ENCODE results near the gene C5orf22.

DNA sequence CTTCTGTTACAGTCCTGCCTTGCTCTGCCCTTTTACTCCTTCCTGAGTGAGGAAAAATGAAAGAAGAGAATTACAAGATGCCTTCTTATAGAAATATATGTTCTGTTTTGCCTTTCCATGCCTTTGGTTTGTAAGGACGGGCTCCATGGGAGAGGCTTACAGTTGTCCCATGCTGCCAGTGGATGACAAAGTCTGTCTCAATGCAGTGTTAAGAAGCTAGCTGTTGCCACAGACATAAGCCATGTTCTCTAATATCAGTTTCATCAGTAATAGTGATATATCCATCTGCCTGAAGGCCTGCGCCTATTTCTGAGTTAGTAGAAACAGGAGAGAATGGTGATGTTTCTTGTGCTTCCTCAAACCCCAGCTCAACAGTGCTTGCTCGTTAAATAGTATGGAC is 27.8 kb downstream of the C5orf22 start:
- TF ChIP-seq CTCF (IDR thresholded peaks at IDR 0.05) (no peak), EZH2 (IDR thresholded peaks at IDR 0.05; ENCODE audit: borderline replicate concordance, insufficient read depth, low read depth, low read length, poor library complexity, severe bottlenecking) (no peak)
